Activated naive CD4-positive, alpha-beta T cell treated with anti-CD3 and anti-CD28 coated beads, Interleukin-2, amount 50 U/mL, for 16 hours (primary cell): ENCODE results near the gene MEPCE.
"Not testable (repeated sequence)": the region's sequence is repeated elsewhere in the genome, so short reads cannot be mapped to it uniquely, and the experiment has no call there.

Source experiments
- DNase-seq: peaks from one replicate; pipeline ENCODE4 v3.0.0-alpha.2; 2020

MEPCE gene

GRCh38 chr7:100434297-100435144, 4.9 kb downstream of the MEPCE start:
- DNase-seq = no peak

- DNase-seq = peak; percentile 58
These were observed 6.0 kb downstream of the MEPCE start for GRCh38 chr7:100435401-100436304.

GRCh38 chr7:100437150-100438100, 7.8 kb downstream of the MEPCE start:
- DNase-seq = no peak

GRCh38 chr7:100438172-100438571, 8.5 kb downstream of the MEPCE start:
- no peak for DNase-seq

GRCh38 chr7:100438731-100439130, 9.1 kb downstream of the MEPCE start:
- not testable (repeated sequence) for DNase-seq

- not testable (repeated sequence) for DNase-seq
These were observed 9.6 kb downstream of the MEPCE start for GRCh38 chr7:100439244-100439643.

- no peak for DNase-seq
These were observed 12.3 kb downstream of the MEPCE start for GRCh38 chr7:100441641-100442535.

GRCh38 chr7:100443096-100443840, 13.6 kb downstream of the MEPCE start:
- DNase-seq = no peak

- no peak for DNase-seq
These were observed 15.0 kb downstream of the MEPCE start for GRCh38 chr7:100444311-100445278.

GRCh38 chr7:100446040-100446439, 16.4 kb downstream of the MEPCE start:
- DNase-seq = no peak

- not testable (repeated sequence) for DNase-seq
These were observed 17.7 kb downstream of the MEPCE start for GRCh38 chr7:100447363-100447762.

GRCh38 chr7:100449190-100449795, 19.7 kb downstream of the MEPCE start:
- DNase-seq = no peak

- DNase-seq = no peak
These were observed 22.9 kb downstream of the MEPCE start for GRCh38 chr7:100452513-100452912.

- not testable (repeated sequence) for DNase-seq
These were observed 24.2 kb downstream of the MEPCE start for GRCh38 chr7:100453854-100454253.

GRCh38 chr7:100455206-100455605, 25.6 kb downstream of the MEPCE start:
- no peak for DNase-seq

- DNase-seq = no peak
These were observed 26.9 kb downstream of the MEPCE start for GRCh38 chr7:100456562-100456961.

- no peak for DNase-seq
These were observed 27.4 kb downstream of the MEPCE start for GRCh38 chr7:100457033-100457432.

GRCh38 chr7:100464210-100464660, 34.6 kb downstream of the MEPCE start, which contains the start of gene SPACDR:
TSS of gene SPACDR (minus strand) at chr7:100464260. CDS start at chr7:100464025, 235 bp downstream.
- no peak for DNase-seq

- no peak for DNase-seq
These were observed 35.2 kb downstream of the MEPCE start for GRCh38 chr7:100464791-100465190.
